Brain microvascular endothelial cell (primary cell): ENCODE data around the gene WDFY1.

Experiments
- DNase-seq: peaks from one replicate; pipeline ENCODE4 v3.0.0-alpha.2; 2020
- H3K27ac ChIP-seq: fragments of 250-450 bp; sonication (Bioruptor Pico); 2 replicates; pipeline ENCODE4 v1.5.1; 2020; ENCODE audit warnings: mild to moderate bottlenecking, moderate library complexity
- H3K27me3 ChIP-seq: fragments of 250-450 bp; sonication (Bioruptor Pico); replicated peaks from 2 replicates; pipeline ENCODE4 v1.5.1; 2020; ENCODE audit warnings: mild to moderate bottlenecking
- H3K36me3 ChIP-seq: fragments of 250-450 bp; sonication (Bioruptor Pico); replicated peaks from 2 replicates; pipeline ENCODE4 v1.5.1; 2020; ENCODE audit warnings: mild to moderate bottlenecking
- H3K4me3 ChIP-seq: 2 replicates; pipeline ENCODE4 v1.5.1; 2011; ENCODE audit warnings: low read depth, mild to moderate bottlenecking, control low read depth, low read length, moderate library complexity
- CTCF ChIP-seq: IDR thresholded peaks from 2 replicates; pipeline ENCODE4 v1.5.1; 2011; ENCODE audit warnings: low read depth, mild to moderate bottlenecking, moderate library complexity, low read length, control low read depth, inconsistent platforms; ENCODE audit errors: missing control alignments
- in situ Hi-C: cut with HindIII; loops from 2 replicates; pipeline ENCODE4 v1.10.0; 2017; ENCODE audit warnings: low sequenced_read_pairs, low pct_ligation_motif_present

The WDFY1 gene

DNA sequence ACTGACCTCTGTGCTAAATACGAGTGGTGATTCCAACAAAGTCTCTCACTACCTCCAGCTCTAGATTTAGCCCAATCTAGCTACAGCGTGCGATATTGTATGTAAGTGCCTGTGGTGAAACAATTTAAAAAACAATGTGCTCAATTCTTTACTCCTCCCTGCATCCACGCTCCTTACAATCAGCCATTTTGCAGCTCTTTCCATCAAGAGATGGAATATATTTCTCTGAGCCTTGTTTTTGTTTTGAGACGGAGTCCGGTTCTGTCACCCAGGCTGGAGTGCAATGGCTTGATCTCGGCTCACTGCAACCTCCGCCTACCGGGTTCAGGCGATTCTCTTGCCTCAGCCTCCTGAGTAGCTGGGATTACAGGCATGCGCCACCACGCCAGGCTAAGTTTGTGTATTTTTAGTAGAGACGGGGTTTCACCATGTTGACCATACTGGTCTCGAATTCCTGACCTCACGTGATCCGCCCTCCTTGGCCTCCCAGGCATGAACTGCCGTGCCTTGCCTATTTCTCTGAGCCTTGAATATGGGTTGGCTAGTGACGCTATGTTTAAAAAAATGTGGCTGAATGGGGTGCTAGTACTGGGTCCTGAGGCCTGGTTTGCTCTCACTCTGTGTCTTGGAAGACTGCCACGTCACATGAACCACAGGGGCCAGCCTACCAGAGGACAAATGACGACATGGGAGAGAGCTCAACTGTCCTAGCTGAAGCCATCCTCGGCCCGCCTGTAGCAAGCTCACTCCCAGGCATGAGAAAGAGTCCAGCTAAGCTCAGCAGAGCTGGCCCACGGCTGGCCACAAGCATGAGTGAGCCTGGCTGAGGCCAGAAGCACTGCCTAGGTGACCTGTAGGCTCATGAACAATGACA is 14.8 kb downstream of the WDFY1 start:
- DNase-seq: peak; percentile 80
- H3K36me3 ChIP-seq: no peaks in the 10 kb centered on the region
- TF ChIP-seq CTCF: no peak
- in situ Hi-C loops: no loop called here
- H3K27ac ChIP-seq: peak overlapping the region; percentile 24
- no peak overlapping the region for H3K4me3 ChIP-seq
- no peaks in the 10 kb centered on the region for H3K27me3 ChIP-seq

GRCh38 chr2:223929571-223930102 is 15.5 kb downstream of the WDFY1 start:
- no peaks in the 10 kb centered on the region for H3K27me3 ChIP-seq
- TF ChIP-seq CTCF: no peak
- DNase-seq: no peak
- no peak overlapping the region for H3K4me3 ChIP-seq
- H3K36me3 ChIP-seq: no peaks in the 10 kb centered on the region
- in situ Hi-C loops: no loop called here
- no peak overlapping the region for H3K27ac ChIP-seq

DNA sequence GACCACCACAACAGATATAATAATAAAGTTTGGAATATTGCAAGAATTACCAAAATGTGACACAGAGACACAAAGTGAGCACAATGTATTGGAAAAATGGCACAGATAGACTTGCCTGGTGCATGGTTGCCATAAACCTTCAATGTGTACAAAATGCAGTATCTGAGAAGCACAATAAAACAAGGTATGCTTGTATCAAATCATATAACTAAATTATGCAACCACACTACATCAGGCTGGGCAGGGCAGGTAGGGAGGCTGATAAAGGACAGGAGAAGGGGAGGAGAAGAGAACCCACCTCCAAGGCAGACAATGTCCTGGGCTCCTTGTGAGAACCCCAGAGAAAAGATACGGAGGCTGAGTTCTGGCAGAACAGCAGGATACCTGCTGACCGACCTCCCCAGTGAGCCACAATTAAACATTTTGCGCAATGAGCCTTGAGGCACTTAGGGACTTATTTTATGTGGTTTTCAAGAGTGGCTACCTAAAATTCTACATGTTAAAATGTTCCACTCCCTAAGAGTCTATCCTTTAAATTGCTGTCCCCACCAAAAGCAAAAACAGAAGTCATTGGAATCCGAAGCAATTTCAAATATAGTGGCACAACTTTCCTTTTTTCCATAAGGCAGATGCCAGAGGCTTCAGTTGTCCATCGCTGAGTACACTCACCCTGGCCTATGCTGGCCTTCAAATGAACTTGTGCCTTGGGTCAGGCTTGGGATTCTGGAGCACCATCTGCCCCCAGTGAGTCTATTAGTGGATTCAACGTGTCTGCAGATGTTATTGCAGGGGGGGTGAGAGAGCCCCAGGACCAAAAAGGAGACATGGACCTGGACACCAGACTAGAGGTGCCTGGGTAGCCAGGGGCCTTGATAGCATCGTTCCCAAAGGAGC is 16.8 kb downstream of the WDFY1 start:
- Histone ChIP-seq H3K4me3 (no peak overlapping the region), H3K36me3 (no peaks in the 10 kb centered on the region), H3K27ac (no peak overlapping the region), H3K27me3 (no peaks in the 10 kb centered on the region)
- TF ChIP-seq CTCF: no peak
- in situ Hi-C loops: no loop called here
- DNase-seq: no peak

DNA sequence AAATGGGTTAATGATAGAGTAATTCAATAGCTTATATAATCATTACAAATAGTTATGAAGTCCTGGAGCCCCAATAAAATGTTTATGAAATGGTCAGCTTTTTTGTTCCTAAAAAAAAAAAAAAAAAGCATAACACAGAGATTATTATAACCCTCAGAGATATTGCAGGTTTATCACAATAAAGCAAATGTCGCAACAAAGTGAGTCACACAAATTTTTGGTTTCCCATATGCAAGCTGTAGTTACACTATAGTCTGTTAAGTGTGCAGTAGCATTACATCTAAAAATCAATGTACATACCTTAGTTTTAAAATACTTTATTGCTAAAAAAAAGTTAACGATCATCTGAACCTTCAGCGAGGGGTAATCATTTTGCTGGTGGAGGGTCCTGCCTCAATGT is 20.0 kb downstream of the WDFY1 start:
- in situ Hi-C loops: no loop called here
- no peaks in the 10 kb centered on the region for H3K36me3 ChIP-seq
- no peak for TF ChIP-seq CTCF
- no peak overlapping the region for H3K27ac ChIP-seq
- no peaks in the 10 kb centered on the region for H3K27me3 ChIP-seq
- DNase-seq: no peak
- no peak overlapping the region for H3K4me3 ChIP-seq

DNA sequence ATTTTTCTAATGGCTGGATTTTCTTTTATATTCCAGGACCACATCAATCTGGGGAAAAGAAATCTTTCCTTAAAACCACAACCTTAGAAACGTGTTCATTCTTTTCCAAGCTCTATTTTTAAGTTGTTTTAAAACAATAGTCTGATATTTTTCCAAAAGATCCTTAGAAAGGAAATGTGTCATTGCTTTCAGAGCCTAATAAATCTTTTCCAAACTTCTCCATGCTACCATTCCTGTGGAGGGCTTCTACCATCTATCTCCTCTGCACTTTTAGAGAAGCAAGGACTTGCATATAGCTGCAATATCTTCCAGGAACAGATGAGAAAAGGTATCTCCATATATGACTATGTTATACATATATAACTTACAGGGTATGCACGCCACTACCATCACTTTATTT is 21.2 kb downstream of the WDFY1 start:
- DNase-seq: no peak
- no peak for TF ChIP-seq CTCF
- H3K4me3 ChIP-seq: no peak overlapping the region
- no peak overlapping the region for H3K27ac ChIP-seq
- no peaks in the 10 kb centered on the region for H3K36me3 ChIP-seq
- H3K27me3 ChIP-seq: no peaks in the 10 kb centered on the region
- in situ Hi-C loops: no loop called here
